ENCODE data around the gene SBNO2.

DNA sequence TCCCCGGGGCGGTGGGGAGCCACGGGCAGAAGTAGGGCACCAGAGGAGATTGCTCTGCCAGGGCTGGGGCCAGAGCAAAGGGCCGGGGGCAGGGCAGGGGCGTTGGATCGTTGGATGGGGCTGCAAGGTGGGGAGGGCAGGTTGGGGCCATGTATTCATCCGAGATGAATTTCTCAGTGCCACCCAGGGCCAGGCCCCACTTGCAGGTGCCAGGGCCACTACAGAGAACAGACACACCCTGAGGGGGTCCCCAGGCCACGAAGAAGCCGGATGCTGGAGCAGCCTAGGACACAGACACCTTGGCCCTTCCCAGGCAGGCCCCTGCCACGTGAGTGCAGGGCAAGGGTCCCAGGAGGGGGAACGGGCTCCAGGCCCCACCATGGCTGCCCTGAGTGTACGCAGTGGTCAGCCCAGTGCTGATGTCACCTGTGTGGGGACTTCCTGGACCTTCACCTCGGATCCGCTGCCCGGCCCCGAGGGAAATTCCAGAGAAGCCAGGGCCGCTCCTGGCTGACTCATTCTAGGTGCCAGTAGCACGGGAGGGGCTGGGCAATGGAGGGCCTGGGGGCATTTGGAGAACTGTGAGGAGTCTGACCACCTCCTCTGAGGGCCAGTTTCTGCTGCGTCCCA, 9.6 kb upstream of the SBNO2 start:
- TF ChIP-seq ZNF70 (CRISPR knock-in tag; IDR thresholded peaks at IDR 0.05) (no peak), PATZ1 (CRISPR knock-in tag; IDR thresholded peaks at IDR 0.05; ENCODE audit: borderline replicate concordance) (no peak), CSDC2 (CRISPR knock-in tag; IDR thresholded peaks at IDR 0.05) (no peak), ZNF565 (CRISPR knock-in tag; conservative IDR thresholded peaks at IDR 0.05; ENCODE audit: low read depth) (no peak), OSR1 (CRISPR knock-in tag; IDR thresholded peaks at IDR 0.05) (no peak), ZNF8 (CRISPR knock-in tag; IDR thresholded peaks at IDR 0.05) (no peak), SNAI2 (CRISPR knock-in tag; IDR thresholded peaks at IDR 0.05) (no peak), TOX (CRISPR knock-in tag; IDR thresholded peaks at IDR 0.05; ENCODE audit: borderline replicate concordance) (no peak), ARNTL (CRISPR knock-in tag; IDR thresholded peaks at IDR 0.05; ENCODE audit: borderline replicate concordance, low read depth) (no peak), BACH2 (CRISPR knock-in tag; IDR thresholded peaks at IDR 0.05; ENCODE audit: borderline replicate concordance) (no peak), ZFP30 (CRISPR knock-in tag; IDR thresholded peaks at IDR 0.05) (no peak), ISL1 (CRISPR knock-in tag; IDR thresholded peaks at IDR 0.05) (no peak)
- TF ChIP-seq, protein P1, sequence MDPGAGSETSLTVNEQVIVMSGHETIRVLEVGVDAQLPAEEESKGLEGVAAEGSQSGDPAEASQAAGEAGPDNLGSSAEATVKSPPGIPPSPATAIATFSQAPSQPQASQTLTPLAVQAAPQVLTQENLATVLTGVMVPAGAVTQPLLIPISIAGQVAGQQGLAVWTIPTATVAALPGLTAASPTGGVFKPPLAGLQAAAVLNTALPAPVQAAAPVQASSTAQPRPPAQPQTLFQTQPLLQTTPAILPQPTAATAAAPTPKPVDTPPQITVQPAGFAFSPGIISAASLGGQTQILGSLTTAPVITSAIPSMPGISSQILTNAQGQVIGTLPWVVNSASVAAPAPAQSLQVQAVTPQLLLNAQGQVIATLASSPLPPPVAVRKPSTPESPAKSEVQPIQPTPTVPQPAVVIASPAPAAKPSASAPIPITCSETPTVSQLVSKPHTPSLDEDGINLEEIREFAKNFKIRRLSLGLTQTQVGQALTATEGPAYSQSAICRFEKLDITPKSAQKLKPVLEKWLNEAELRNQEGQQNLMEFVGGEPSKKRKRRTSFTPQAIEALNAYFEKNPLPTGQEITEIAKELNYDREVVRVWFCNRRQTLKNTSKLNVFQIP (CRISPR knock-in tag; IDR thresholded peaks at IDR 0.05; ENCODE audit: borderline replicate concordance, low read depth): no peak
